T-helper 1 cell (primary cell): ENCODE results near the gene UBAP1.
"Not testable (repeated sequence)": the region's sequence is repeated elsewhere in the genome, so short reads cannot be mapped to it uniquely, and the experiment has no call there.

Experiments
- DNase-seq, 5 donors: peaks; one replicate each; pipeline ENCODE4 v3.0.0-alpha.2; 2012 to 2020

UBAP1 gene

GRCh38 chr9:34179213-34180136 lies 632 bp downstream of the UBAP1 start:
- no peak for DNase-seq

DNA sequence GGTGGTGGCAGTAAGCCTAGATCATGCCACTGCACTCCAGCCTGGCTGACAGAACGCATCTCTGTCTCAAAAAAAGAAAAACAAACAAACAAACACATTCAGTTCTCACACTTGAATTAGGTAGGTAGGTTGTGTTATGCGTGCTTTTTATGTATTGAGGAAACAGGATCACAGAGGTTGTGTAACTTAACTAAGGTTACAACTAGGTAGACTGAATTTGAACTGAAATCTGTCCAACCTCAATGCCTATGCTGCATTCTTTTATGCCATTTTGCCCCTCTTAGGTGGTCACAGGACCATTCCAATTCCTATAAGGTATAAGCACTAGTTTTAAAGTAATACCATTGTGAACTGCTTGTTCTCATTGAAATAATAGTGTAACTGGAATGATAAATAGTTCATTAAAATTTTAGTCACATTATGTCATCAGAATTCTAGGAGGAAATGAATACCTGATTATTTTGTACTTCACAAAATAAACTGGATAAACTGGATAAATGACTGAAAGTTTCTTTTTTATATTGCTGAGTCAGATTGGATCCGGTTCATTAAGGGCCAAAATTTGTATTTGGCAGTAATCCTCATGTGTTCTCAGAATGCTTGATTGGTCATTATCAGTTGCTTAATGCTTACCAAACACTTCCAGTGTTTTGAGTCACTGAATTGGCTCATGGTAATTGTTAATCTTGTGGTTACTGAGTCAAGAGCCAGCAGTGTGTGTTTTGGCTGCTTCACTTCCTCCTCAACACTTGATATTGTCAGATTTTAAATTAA lies 7.1 kb downstream of the UBAP1 start:
- peak in 1 of 5 donors; percentile 55 for DNase-seq

GRCh38 chr9:34187891-34188240 lies 9.0 kb downstream of the UBAP1 start:
- no peak for DNase-seq

DNA sequence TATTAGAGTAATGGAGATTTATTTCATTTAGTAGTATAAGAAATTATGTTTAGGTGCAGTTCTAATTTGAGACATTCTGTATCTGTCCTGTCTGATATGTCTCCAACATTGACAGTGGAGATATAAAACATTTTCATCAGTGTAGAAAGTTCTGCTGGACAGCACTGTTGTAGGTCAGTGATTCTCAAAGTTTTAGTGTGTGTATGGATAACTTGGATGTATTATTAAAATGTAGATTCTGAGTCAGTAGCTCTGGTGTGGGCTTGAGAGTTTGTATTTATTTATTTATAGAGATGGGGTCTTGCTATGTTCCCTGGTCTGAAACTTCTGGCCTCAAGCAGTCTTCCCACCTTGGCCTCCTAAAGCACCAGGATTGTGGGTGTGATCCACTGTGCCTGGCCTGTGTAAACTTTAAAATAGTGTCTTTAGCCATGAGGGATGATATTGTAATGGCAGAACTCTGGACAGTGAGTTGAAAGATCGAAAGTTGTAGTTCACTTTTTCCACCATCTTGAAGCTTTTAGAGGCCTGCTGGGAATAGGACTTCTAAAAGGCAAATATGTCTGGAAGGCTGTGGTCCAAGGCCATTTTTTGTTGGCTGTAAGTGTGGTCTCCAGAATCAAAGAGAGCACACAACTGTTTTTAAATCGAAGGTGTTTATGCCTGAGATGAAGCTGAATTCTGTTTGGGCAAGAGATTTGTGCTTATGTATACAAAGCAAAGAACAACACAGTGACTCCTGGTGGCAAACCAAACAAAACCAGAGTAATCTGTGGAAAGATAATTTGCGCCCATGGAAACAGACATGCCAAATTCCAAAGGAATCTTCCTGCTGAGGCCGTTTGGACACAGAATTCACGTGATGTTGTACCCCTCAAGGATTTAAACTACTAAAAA lies 12.4 kb downstream of the UBAP1 start:
- DNase-seq: no peak

DNA sequence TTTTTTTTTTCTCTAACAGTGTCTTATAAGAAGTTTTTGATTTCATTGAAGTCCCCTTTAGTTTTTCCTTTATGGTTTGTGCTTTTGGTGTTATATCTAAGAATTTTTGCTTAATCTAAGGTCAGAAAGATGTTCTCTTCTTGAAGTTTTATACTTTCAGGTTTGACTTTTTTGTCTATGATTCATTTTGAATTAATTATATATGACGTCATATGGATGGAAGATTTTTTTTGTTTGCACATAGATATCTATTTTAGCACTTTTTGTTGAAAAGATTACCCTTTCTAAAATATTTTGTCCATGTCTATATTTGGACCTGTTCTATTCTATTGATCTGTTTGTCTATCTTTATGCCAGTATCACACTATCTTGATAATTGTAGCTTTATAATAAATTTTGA lies 16.3 kb downstream of the UBAP1 start:
- DNase-seq: no peak

DNA sequence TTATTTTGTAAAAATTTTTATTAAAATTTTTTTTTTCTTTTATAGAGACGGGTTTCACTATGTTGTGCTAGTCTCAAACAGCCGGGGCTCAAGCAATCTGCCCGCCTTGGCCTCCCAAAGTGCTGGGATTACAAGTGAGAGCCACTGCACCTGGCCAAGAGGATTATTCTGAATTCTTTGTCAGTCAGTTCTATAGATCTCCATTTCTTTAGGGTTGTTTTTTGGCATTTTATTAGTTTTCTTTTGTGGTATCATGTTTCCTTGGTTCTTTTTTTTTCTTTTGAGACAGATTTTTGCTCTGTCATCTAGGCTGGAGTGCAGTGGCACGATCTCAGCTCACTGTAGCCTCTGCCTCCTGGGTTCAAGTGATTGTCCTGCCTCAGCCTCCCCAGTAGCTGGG lies 18.4 kb downstream of the UBAP1 start:
- DNase-seq: not testable (repeated sequence)

GRCh38 chr9:34197756-34198711 lies 19.2 kb downstream of the UBAP1 start:
- no peak for DNase-seq

DNA sequence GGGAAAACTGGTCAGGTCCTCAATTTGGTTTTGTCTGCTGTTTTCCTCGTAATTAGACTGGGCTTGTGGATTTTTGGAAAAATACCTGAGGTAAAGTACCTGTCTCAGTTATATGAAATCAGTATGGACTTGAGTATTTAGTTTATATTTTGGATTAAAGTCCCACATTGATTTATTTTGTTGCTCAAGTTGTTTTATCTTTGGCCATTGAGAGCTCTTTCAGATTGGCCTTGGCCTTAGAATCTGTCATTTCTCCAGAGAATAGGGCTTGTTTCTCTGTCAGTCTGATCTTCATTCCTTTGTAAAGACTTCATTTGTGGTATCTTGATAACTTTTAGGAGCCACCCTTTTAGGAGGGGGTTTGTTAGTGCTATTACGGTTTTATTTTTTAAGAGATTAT lies 21.2 kb downstream of the UBAP1 start:
- DNase-seq: no peak

DNA sequence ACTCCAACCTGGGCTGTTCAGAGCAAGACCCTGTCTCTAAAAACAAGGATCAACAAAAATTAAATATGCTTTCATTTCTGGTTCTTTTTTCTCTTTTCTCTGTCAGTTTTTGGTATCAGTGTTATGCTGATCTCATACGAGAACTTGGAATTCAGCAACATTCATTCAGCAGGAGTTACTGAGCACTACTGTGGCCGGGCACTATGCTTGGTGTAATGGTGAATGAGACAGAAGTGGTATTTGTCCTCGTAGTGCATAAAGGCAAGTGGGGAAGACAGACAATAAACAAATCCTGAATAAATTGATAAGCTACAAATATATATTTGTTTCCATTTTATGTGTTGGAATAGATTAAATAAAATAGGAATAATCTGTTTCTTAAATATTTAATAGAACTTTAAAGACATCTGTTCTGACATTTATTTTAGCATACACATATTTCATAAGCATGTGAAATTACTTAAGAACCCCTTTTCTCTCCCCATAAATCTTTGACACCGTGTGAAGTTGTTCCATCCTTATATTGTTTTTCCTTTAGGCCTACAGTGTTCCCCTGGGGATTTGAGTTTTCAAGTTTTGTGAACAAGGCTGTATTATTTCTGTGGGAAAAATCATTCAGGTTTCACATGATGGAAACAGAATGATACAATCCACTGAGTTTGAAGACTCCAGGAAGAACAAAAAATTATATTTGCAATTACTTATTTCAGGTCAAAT lies 24.6 kb downstream of the UBAP1 start:
- no peak for DNase-seq

GRCh38 chr9:34203992-34204635 lies 25.3 kb downstream of the UBAP1 start:
- DNase-seq: no peak

- DNase-seq: no peak
These were observed 26.3 kb downstream of the UBAP1 start for GRCh38 chr9:34205102-34205501.

DNA sequence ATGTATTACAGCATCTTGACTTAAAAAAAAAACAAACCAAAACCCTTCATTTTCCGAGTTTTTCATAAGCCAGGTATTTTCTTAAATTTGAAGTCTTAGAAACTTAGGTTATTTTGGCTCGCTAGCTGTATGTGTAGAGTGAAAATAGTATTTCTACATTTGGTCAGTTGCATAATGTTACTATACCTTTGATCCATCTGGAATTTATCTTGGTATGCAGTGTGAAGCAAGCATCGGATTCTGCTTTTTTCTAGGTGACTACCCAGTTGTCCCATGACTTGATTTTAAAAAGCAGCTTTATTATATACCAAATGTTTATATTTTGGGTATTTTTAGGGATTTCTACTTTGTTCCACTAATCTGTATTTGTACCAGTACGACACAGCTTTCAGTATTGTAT lies 27.7 kb downstream of the UBAP1 start:
- DNase-seq: no peak

GRCh38 chr9:34211395-34211794 lies 32.6 kb downstream of the UBAP1 start:
- no peak for DNase-seq

DNA sequence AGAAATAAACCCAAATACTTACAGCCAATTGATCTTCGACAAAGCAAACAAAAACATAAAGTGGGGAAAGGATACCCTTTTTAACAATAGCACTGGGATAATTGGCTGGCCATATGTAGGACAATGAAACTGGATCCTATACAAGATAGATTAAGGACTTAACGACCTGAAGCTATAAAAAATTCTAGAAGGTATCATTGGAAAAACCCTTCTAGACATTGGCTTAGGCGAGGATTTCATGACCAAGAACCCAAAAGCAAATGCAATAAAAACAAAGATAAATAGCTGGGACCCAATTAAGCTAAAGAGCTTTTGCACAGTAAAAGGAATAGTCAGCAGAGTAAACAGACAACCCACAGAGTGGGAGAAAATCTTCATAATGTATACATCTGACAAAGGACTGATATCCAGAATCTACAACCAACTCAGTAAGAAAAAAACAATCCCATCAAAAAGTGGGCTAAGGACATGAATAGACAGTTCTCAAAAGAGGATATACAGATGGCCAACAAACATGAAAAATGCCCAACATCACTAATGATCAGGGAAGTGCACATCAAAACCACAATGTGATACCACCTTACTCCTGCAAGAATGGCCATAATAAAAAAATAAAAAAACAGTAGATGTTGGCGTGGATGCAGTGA lies 35.6 kb downstream of the UBAP1 start:
- DNase-seq: not testable (repeated sequence)

- no peak for DNase-seq
These were observed 37.5 kb downstream of the UBAP1 start for GRCh38 chr9:34216325-34216724.

- DNase-seq: not testable (repeated sequence)
These were observed 38.2 kb downstream of the UBAP1 start for GRCh38 chr9:34217015-34217414.

- DNase-seq: no peak
These were observed 39.6 kb downstream of the UBAP1 start for GRCh38 chr9:34218446-34218845.

GRCh38 chr9:34219421-34219820 lies 40.6 kb downstream of the UBAP1 start:
- DNase-seq: no peak

- DNase-seq: no peak
These were observed 41.4 kb downstream of the UBAP1 start for GRCh38 chr9:34220218-34220617.

DNA sequence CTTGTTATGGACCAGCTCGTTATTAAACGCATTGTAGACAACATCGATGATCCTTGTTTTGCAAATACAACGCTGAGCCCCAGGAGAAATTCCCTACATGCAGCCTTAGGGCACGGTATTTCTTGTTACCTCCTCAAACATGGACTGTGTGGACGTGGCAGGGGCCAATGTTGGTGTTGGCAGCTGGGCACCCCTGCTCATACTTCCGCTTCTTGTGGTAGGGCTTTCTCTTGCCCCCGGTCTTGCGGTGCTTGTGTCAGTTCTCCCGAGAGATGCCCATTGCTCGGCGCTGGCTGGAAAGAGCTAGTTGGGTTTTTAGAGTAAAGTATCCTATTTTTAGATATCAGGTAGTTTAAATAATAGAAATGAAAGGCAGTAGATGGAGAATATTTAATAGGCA lies 45.5 kb downstream of the UBAP1 start:
- no peak for DNase-seq
